Measurements from ENCODE around the gene PRDM16.

- TF ChIP-seq EZH2 (IDR thresholded peaks at IDR 0.05; ENCODE audit: low read length, unreplicated experiment) (no peak), CTCF (conservative IDR thresholded peaks at IDR 0.05; ENCODE audit: low read depth, low read length) (no peak), EZH2phosphoT487 (IDR thresholded peaks at IDR 0.05; ENCODE audit: borderline replicate concordance, low read length) (no peak)
Observed at GRCh38 chr1:3444298-3444697, 375.3 kb downstream of the PRDM16 start.
